HCT116 (cell line): Measurements from ENCODE around the gene PDE10A. TPM values are rescaled to one million over a fixed set of nuclear protein-coding genes. Genes with fewer than 3 reads are reported as not detected.

Experiments used
- ATAC-seq: fragments of 200-7000 bp; cut with Tn5 transposase; 2 replicates; pipeline ENCODE4 v1.9.1; 2020; ENCODE audit warnings: mild to moderate bottlenecking, moderate library complexity
- BruUV-seq: library from RNA; stranded (reverse); fragments of 400-500 nt; replicated peaks from 2 replicates; lab custom pipeline; 2021; lab: Mats Ljungman, UMichigan
- CTCF ChIA-PET: fragments of 300-600 bp; sonication (Branson Sonifier 250); formaldehyde crosslinking; loops from one replicate; lab custom pipeline; 2021; ENCODE audit warnings: antibody characterized with exemption; lab: Charles Lee
- POLR2A ChIA-PET: fragments of 300-600, 350-600 bp; sonication (Branson Sonifier 250); formaldehyde crosslinking; loops from one replicate; lab custom pipeline; 2021; ENCODE audit warnings: antibody characterized with exemption; lab: Charles Lee
- RAD21 ChIA-PET, 2 experiments: fragments of 300-600 bp; sonication (Branson Sonifier 250); formaldehyde crosslinking; loops; one replicate each; lab custom pipeline; 2023; ENCODE audit warnings: low total read pairs in 2 of 2; ENCODE audit not compliant: uncharacterized antibody in 2 of 2, unreplicated experiment in 2 of 2, low non-redundant PET in 1 of 2; lab: Charles Lee
- DNase-seq: peaks from one replicate; pipeline ENCODE4 v3.0.0-alpha.2; 2010; ENCODE audit warnings: low read depth, low spot score
- H2AFZ ChIP-seq: fragments of 200-600 bp; shearing (Covaris generic), sonication (generic); 2 replicates; pipeline ENCODE4 v1.6.1; 2017; ENCODE audit warnings: low read depth, mixed run types, mixed read lengths, antibody characterized with exemption, low read length; ENCODE audit not compliant: poor library complexity, severe bottlenecking
- H3K27ac ChIP-seq: 2 replicates; pipeline ENCODE4 v1.5.1; 2012; ENCODE audit warnings: low read depth, low read length
- H3K27me3 ChIP-seq: fragments of 200-600 bp; sonication (generic); 2 replicates; pipeline ENCODE4 v1.6.1; 2016; ENCODE audit warnings: mixed run types, low read length, mixed read lengths; ENCODE audit not compliant: insufficient read depth
- H3K36me3 ChIP-seq, 2 experiments: fragments of 200-500 bp in 1 of 2; fragments of 200-600 bp in 1 of 2; sonication (Bioruptor generic) in 1 of 2; sonication (generic) in 1 of 2; 2 replicates each; pipeline versions ENCODE4 v1.5.1 to v1.6.1; 2014 to 2016; ENCODE audit warnings: low read length in 2 of 2, inconsistent platforms in 1 of 2, mixed read lengths in 1 of 2, mixed run types in 1 of 2; ENCODE audit not compliant: insufficient read depth in 2 of 2, control insufficient read depth in 1 of 2
- H3K4me1 ChIP-seq, 2 experiments: fragments of 200-600 bp in 1 of 2; sonication (generic) in 1 of 2; 2 replicates each; pipeline versions ENCODE4 v1.5.1 to v1.6.1; 2012 to 2017; ENCODE audit warnings: low read length in 2 of 2, inconsistent platforms in 1 of 2, mild to moderate bottlenecking in 1 of 2, mixed read lengths in 1 of 2, mixed run types in 1 of 2, moderate library complexity in 1 of 2; ENCODE audit not compliant: insufficient read depth in 2 of 2, control insufficient read depth in 1 of 2
- H3K4me2 ChIP-seq: fragments of 200-600 bp; sonication (generic); 2 replicates; pipeline ENCODE4 v1.6.1; 2017; ENCODE audit warnings: mixed run types, low read length, mixed read lengths
- H3K4me3 ChIP-seq, 2 experiments: fragments of 200-600 bp in 1 of 2; sonication (generic) in 1 of 2; replicated peaks in 1 of 2; 2 replicates each; pipeline ENCODE4 v1.5.1; 2011 to 2016; ENCODE audit warnings: low read length in 2 of 2, control low read depth in 1 of 2, low read depth in 1 of 2, mild to moderate bottlenecking in 1 of 2, mixed read lengths in 1 of 2, mixed run types in 1 of 2
- H3K79me2 ChIP-seq: fragments of 200-600 bp; sonication (generic); 2 replicates; pipeline ENCODE4 v1.6.1; 2017; ENCODE audit warnings: mild to moderate bottlenecking, mixed run types, low read length, moderate library complexity, mixed read lengths; ENCODE audit not compliant: insufficient read depth
- H3K9ac ChIP-seq: fragments of 200-600 bp; sonication (generic); 2 replicates; pipeline ENCODE4 v1.6.1; 2016; ENCODE audit warnings: low read length, mixed read lengths
- H3K9me2 ChIP-seq: fragments of 200-600 bp; sonication (generic), shearing (Covaris generic); 2 replicates; pipeline ENCODE4 v1.6.1; 2017; ENCODE audit warnings: mixed run types, mild to moderate bottlenecking, moderate library complexity; ENCODE audit not compliant: insufficient read depth
- H3K9me3 ChIP-seq, 2 experiments: fragments of 200-500 bp in 1 of 2; fragments of 200-600 bp in 1 of 2; sonication (Bioruptor generic) in 1 of 2; sonication (generic) in 1 of 2; 2 replicates each; pipeline ENCODE4 v1.6.1; 2014 to 2017; ENCODE audit warnings: low read length in 2 of 2, mixed read lengths in 2 of 2, inconsistent platforms in 1 of 2, low read depth in 1 of 2, mild to moderate bottlenecking in 1 of 2, mixed run types in 1 of 2, moderate library complexity in 1 of 2; ENCODE audit not compliant: control insufficient read depth in 1 of 2, insufficient read depth in 1 of 2
- H4K20me1 ChIP-seq: fragments of 200-600 bp; sonication (generic), shearing (Covaris generic); 2 replicates; pipeline ENCODE4 v1.6.1; 2017; ENCODE audit warnings: mixed run types, mild to moderate bottlenecking, moderate library complexity; ENCODE audit not compliant: insufficient read depth
- CEBPB ChIP-seq: IDR thresholded peaks from 2 replicates; pipeline ENCODE4 v1.6.1; 2012; ENCODE audit warnings: low read depth
- ELF1 ChIP-seq: IDR thresholded peaks from 2 replicates; pipeline ENCODE4 v1.6.1; 2012; ENCODE audit warnings: low read depth, borderline replicate concordance
- MAX ChIP-seq: IDR thresholded peaks from 2 replicates; pipeline ENCODE4 v1.6.1; 2012
- POLR2A ChIP-seq: IDR thresholded peaks from 2 replicates; pipeline ENCODE4 v1.7.0; 2011; ENCODE audit warnings: borderline replicate concordance; ENCODE audit not compliant: insufficient read depth, insufficient read length; ENCODE audit errors: extremely low read depth
- SIN3A ChIP-seq: IDR thresholded peaks from 2 replicates; pipeline ENCODE4 v1.6.1; 2012; ENCODE audit warnings: low read depth
- SP1 ChIP-seq: IDR thresholded peaks from 2 replicates; pipeline ENCODE4 v1.6.1; 2012; ENCODE audit warnings: low read depth
- YY1 ChIP-seq: IDR thresholded peaks from 2 replicates; pipeline ENCODE4 v1.6.1; 2011; ENCODE audit warnings: low read length, low read depth, moderate library complexity, mild to moderate bottlenecking; ENCODE audit not compliant: insufficient replicate concordance; ENCODE audit errors: extremely low read depth
- ZBTB33 ChIP-seq: IDR thresholded peaks from 2 replicates; pipeline ENCODE4 v1.6.1; 2011; ENCODE audit warnings: mild to moderate bottlenecking, low read length, moderate library complexity; ENCODE audit not compliant: insufficient replicate concordance; ENCODE audit errors: extremely low read depth
- ZFX ChIP-seq: fragments of 450-650 bp; IDR thresholded peaks from 2 replicates; pipeline ENCODE4 v1.6.1; 2017
- ZNF274 ChIP-seq: fragments of 200-500 bp; sonication (Bioruptor generic); IDR thresholded peaks from 2 replicates; pipeline ENCODE4 v1.6.1; 2014; ENCODE audit warnings: mild to moderate bottlenecking, low read depth, low read length, inconsistent platforms
- intact Hi-C: fragments of 100-400 bp; cut with micrococcal nuclease; formaldehyde crosslinking; loops from 2 replicates; pipeline ENCODE4 v1.10.0; 2022
- total RNA-seq: library from RNA; stranded (reverse); gene quantifications from one replicate; pipeline ENCODE4 v1.2.1, GENCODE V29; 2021; ENCODE audit not compliant: unreplicated experiment

The PDE10A gene
- total RNA-seq, 1 experiment from 2014 or later, result 0.37 TPM

- TF ChIP-seq POLR2A, result no peak
- no peak for TF ChIP-seq CEBPB
- TF ChIP-seq SP1, result no peak
- no peak for TF ChIP-seq SIN3A
- no peak for TF ChIP-seq ZFX
- TF ChIP-seq ELF1, result no peak
- no peak for TF ChIP-seq MAX
- no peak for TF ChIP-seq YY1
- TF ChIP-seq ZNF274, result no peak
- TF ChIP-seq ZBTB33, result no peak
- TF ChIP-seq, all 23 proteins: peak for 0
- no peak overlapping the region for H3K9ac ChIP-seq
- ChIA-PET RAD21 (no interaction called here), POLR2A (no interaction called here), CTCF (no interaction called here)
- no TSS peak for BruUV-seq
- no peak overlapping the region for H3K4me3 ChIP-seq
- DNase-seq, result no peak
- H3K9me2 ChIP-seq, result no peaks in the 10 kb centered on the region
- ATAC-seq, result no peak
- H4K20me1 ChIP-seq, result no peaks in the 10 kb centered on the region
- H3K27ac ChIP-seq, result no peak overlapping the region
- no peaks in the 10 kb centered on the region for H3K9me3 ChIP-seq
- intact Hi-C loops, result no loop called here
- no peaks in the 10 kb centered on the region for H3K4me1 ChIP-seq
- no peaks in the 10 kb centered on the region for H3K36me3 ChIP-seq
- H3K79me2 ChIP-seq, result no peaks in the 10 kb centered on the region
- no peak overlapping the region for H3K4me2 ChIP-seq
- H3K27me3 ChIP-seq, result no peaks in the 10 kb centered on the region
- no peak overlapping the region for H2AFZ ChIP-seq
These were observed 182.1 kb downstream of the PDE10A start for GRCh38 chr6:165480916-165481315.
